ENCODE results near the gene FOXK2.
A peak's percentile ranks its signal among the peaks of the same experiment; 100 is the strongest.

FOXK2 gene

GRCh38 chr17:82518826-82519810 lies at the start of gene FOXK2:
Gene FOXK2, plus strand, starts transcription at chr17:82519732. Its CDS starts 157 bp downstream, at chr17:82519889.
- peak; percentile 98 for DNase-seq

GRCh38 chr17:82470065-82470464 lies 49.5 kb upstream of the FOXK2 start:
- no peak for DNase-seq

GRCh38 chr17:82474223-82475010 lies 45.1 kb upstream of the FOXK2 start:
- DNase-seq, result no peak

- no peak for DNase-seq
Observed at GRCh38 chr17:82475458-82475857, 44.1 kb upstream of the FOXK2 start.

- DNase-seq, result no peak
Observed at GRCh38 chr17:82477934-82478333, 41.6 kb upstream of the FOXK2 start.

GRCh38 chr17:82479602-82480001 lies 39.9 kb upstream of the FOXK2 start:
- DNase-seq, result no peak

GRCh38 chr17:82480318-82480717 lies 39.2 kb upstream of the FOXK2 start:
- DNase-seq, result no peak

- no peak for DNase-seq
Observed at GRCh38 chr17:82483204-82483660, 36.3 kb upstream of the FOXK2 start.

- DNase-seq, result no peak
Observed at GRCh38 chr17:82483836-82484235, 35.7 kb upstream of the FOXK2 start.

GRCh38 chr17:82486231-82487094 lies 33.1 kb upstream of the FOXK2 start:
- no peak for DNase-seq

- DNase-seq, result no peak
Observed at GRCh38 chr17:82487910-82488309, 31.6 kb upstream of the FOXK2 start.

GRCh38 chr17:82489117-82489516 lies 30.4 kb upstream of the FOXK2 start:
- DNase-seq, result no peak

- DNase-seq, result no peak
Observed at GRCh38 chr17:82489851-82490511, 29.6 kb upstream of the FOXK2 start.

- no peak for DNase-seq
Observed at GRCh38 chr17:82490512-82491195, 28.9 kb upstream of the FOXK2 start.

GRCh38 chr17:82491196-82491530 lies 28.4 kb upstream of the FOXK2 start:
- DNase-seq, result no peak

- no peak for DNase-seq
Observed at GRCh38 chr17:82491533-82491932, 28.0 kb upstream of the FOXK2 start.

- no peak for DNase-seq
Observed at GRCh38 chr17:82492643-82493225, 26.8 kb upstream of the FOXK2 start.

- no peak for DNase-seq
Observed at GRCh38 chr17:82493226-82493781, 26.2 kb upstream of the FOXK2 start.

- DNase-seq, result peak; percentile 99
Observed at GRCh38 chr17:82494236-82495055, 25.1 kb upstream of the FOXK2 start.

Measured in activated CD8-positive, alpha-beta memory T cell treated with anti-CD3 and anti-CD28 coated beads for 24 hours (primary cell).